ENCODE results near the gene SQOR. TPM values are rescaled to one million over a fixed set of nuclear protein-coding genes. Genes with fewer than 3 reads are reported as not detected.

The SQOR gene
- total and polyA plus RNA-seq, 2 donors (not counting 1 experiment from before 2014, with no cell fraction given), result 25.6 to 29.1 TPM

DNA sequence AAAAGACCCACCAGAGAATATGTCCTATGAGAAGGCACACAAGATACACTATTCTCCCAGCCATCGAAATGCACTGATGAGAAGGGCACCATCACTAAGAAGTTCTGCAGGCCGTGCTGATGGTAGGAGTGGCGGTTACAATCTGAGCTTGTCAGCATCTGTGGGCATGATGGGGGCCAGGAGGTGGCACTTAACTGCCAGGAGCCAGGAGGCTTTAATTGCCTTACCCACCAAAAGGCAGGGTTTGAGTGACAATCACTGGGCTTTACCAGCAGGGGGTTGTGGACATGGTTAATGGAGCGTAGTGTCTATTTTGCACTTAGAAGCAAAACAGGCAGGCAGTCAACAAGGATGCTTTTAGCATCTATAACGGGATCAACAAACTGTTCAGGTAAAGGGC is 16.0 kb upstream of the SQOR start:
- ChIA-PET CTCF (interaction anchor here (1.0 kb wide), 1 partner anchor 11 kb away, joined by 3 read pairs; no protein-coding TSS in a partner anchor), POLR2A (no interaction called here)
- Histone ChIP-seq H3K36me3 (replicated peaks in 1 of 2; ENCODE audit: control extremely low read depth in 1 of 2, control insufficient read depth in 1 of 2, extremely low read depth in 1 of 2, insufficient read depth in 2 of 2, low read length in 1 of 2) (no peaks in the 10 kb centered on the region), H3K79me2 (ENCODE audit: control insufficient read depth, insufficient read depth, low read length) (no peaks in the 10 kb centered on the region), H4K20me1 (ENCODE audit: control insufficient read depth, insufficient read depth, low read length, poor library complexity, severe bottlenecking) (no peaks in the 10 kb centered on the region), H3K27me3 (replicated peaks in 1 of 4; ENCODE audit: control extremely low read depth in 1 of 4, control insufficient read depth in 3 of 4, insufficient read depth in 4 of 4, low read length in 3 of 4) (no peaks in the 10 kb centered on the region), H3K9ac (ENCODE audit: low read length) (no peak overlapping the region), H2AFZ (ENCODE audit: insufficient read depth, low read depth, low read length, poor library complexity, severe bottlenecking) (no peak overlapping the region), H3K9me3 (ENCODE audit: control extremely low read depth in 1 of 3, control insufficient read depth in 2 of 3, insufficient read depth in 1 of 3, low read length in 2 of 3) (no peaks in the 10 kb centered on the region), H3K27ac (ENCODE audit: low read length in 2 of 2) (no peak overlapping the region), H3K4me1 (ENCODE audit: control insufficient read depth in 2 of 2, insufficient read depth in 2 of 2, low read length in 2 of 2) (peaks cover 5 to 6% of the 10 kb centered on the region in 2 donors), H3K4me3 (ENCODE audit: control extremely low read depth in 1 of 5, extremely low read depth in 1 of 5, insufficient read depth in 1 of 5, low read depth in 2 of 5, low read length in 4 of 5) (no peak overlapping the region), H3K4me2 (replicated peaks; ENCODE audit: low read depth, low read length, poor library complexity, severe bottlenecking) (no peak overlapping the region)
- WGBS (ENCODE audit: insufficient coverage), result 80% methylated on average over 3 of the region's 5 CpGs
- peak; percentile 34 for ATAC-seq (ENCODE audit: low read depth)
- no peak overlapping the region for H3K4me3 Mint-ChIP-seq
- intact Hi-C loops (cut with micrococcal nuclease), result loop anchor here (10.0 kb wide), 1 partner anchor 414 kb away; no protein-coding TSS in a partner anchor
- H3K4me1 Mint-ChIP-seq, result peaks cover 6% of the 10 kb centered on the region
- no peak for TF ChIP-seq EZH2 (IDR thresholded peaks at IDR 0.05; ENCODE audit: borderline replicate concordance, insufficient read depth, low read depth, low read length, poor library complexity, severe bottlenecking)
- TF ChIP-seq, protein P1, sequence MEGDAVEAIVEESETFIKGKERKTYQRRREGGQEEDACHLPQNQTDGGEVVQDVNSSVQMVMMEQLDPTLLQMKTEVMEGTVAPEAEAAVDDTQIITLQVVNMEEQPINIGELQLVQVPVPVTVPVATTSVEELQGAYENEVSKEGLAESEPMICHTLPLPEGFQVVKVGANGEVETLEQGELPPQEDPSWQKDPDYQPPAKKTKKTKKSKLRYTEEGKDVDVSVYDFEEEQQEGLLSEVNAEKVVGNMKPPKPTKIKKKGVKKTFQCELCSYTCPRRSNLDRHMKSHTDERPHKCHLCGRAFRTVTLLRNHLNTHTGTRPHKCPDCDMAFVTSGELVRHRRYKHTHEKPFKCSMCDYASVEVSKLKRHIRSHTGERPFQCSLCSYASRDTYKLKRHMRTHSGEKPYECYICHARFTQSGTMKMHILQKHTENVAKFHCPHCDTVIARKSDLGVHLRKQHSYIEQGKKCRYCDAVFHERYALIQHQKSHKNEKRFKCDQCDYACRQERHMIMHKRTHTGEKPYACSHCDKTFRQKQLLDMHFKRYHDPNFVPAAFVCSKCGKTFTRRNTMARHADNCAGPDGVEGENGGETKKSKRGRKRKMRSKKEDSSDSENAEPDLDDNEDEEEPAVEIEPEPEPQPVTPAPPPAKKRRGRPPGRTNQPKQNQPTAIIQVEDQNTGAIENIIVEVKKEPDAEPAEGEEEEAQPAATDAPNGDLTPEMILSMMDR (IDR thresholded peaks at IDR 0.05), result peak; percentile 13
- no peaks in the 10 kb centered on the region for H3K9me3 Mint-ChIP-seq (ENCODE audit: insufficient read depth)
- no peaks in the 10 kb centered on the region for H3K27me3 Mint-ChIP-seq
- DNase-seq, result peak; percentile 23
- H3K27ac Mint-ChIP-seq, result no peak overlapping the region

DNA sequence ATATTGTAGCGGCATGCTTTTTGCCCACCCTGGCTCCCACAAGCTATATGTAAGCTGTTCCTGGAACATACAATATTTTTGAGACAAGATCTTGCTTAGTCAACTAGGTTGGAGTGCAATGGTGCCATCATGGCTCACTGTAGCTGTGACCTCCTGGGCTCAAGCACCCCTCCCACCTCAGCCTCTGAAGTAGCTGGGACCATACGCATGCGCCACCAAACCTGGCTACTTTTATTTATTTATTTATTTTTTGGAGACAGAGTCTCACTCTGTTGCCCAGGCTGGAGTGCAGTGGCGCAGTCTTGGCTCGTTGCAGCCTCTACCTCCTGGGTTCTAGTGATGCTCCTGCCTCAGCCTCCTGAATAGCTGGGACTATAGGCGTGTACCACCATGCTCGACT is 6.7 kb upstream of the SQOR start:
- H3K4me3 Mint-ChIP-seq, result no peak overlapping the region
- H3K4me1 Mint-ChIP-seq, result peaks cover 4% of the 10 kb centered on the region
- intact Hi-C loops (cut with micrococcal nuclease), result no loop called here
- Histone ChIP-seq H3K36me3 (replicated peaks in 1 of 2; ENCODE audit: control extremely low read depth in 1 of 2, control insufficient read depth in 1 of 2, extremely low read depth in 1 of 2, insufficient read depth in 2 of 2, low read length in 1 of 2) (no peaks in the 10 kb centered on the region), H3K79me2 (ENCODE audit: control insufficient read depth, insufficient read depth, low read length) (no peaks in the 10 kb centered on the region), H2AFZ (ENCODE audit: insufficient read depth, low read depth, low read length, poor library complexity, severe bottlenecking) (no peak overlapping the region), H4K20me1 (ENCODE audit: control insufficient read depth, insufficient read depth, low read length, poor library complexity, severe bottlenecking) (no peaks in the 10 kb centered on the region), H3K4me2 (replicated peaks; ENCODE audit: low read depth, low read length, poor library complexity, severe bottlenecking) (no peak overlapping the region), H3K27ac (ENCODE audit: low read length in 2 of 2) (no peak overlapping the region), H3K27me3 (replicated peaks in 1 of 4; ENCODE audit: control extremely low read depth in 1 of 4, control insufficient read depth in 3 of 4, insufficient read depth in 4 of 4, low read length in 3 of 4) (no peaks in the 10 kb centered on the region), H3K9me3 (ENCODE audit: control extremely low read depth in 1 of 3, control insufficient read depth in 2 of 3, insufficient read depth in 1 of 3, low read length in 2 of 3) (peaks cover 7 to 22% (median 21%) of the 10 kb centered on the region in 3 donors), H3K4me1 (ENCODE audit: control insufficient read depth in 2 of 2, insufficient read depth in 2 of 2, low read length in 2 of 2) (peaks cover 0 to 5% of the 10 kb centered on the region in 2 donors), H3K9ac (ENCODE audit: low read length) (no peak overlapping the region), H3K4me3 (ENCODE audit: control extremely low read depth in 1 of 5, extremely low read depth in 1 of 5, insufficient read depth in 1 of 5, low read depth in 2 of 5, low read length in 4 of 5) (no peak overlapping the region)
- ATAC-seq (ENCODE audit: low read depth) (no peak), DNase-seq (no peak)
- ChIA-PET CTCF (no interaction called here), POLR2A (no interaction called here)
- H3K9me3 Mint-ChIP-seq (ENCODE audit: insufficient read depth), result peaks cover 11% of the 10 kb centered on the region
- TF ChIP-seq EZH2 (IDR thresholded peaks at IDR 0.05; ENCODE audit: borderline replicate concordance, insufficient read depth, low read depth, low read length, poor library complexity, severe bottlenecking), result no peak
- TF ChIP-seq, protein P1 (IDR thresholded peaks at IDR 0.05), result no peak
- H3K27ac Mint-ChIP-seq, result no peak overlapping the region
- 92% methylated on average over 2 of the region's 7 CpGs for WGBS (ENCODE audit: insufficient coverage)
- no peaks in the 10 kb centered on the region for H3K27me3 Mint-ChIP-seq
